GM21526 (cell line): ENCODE results near the gene TMOD2.
A peak's percentile ranks its signal among the peaks of the same experiment; 100 is the strongest.

Experiments used
- ATAC-seq: cut with Tn5 transposase; IDR thresholded peaks from one replicate; pipeline ENCODE4 v1.9.1; 2021; ENCODE audit warnings: moderate library complexity; ENCODE audit not compliant: unreplicated experiment, low FRiP score

TMOD2 gene

GRCh38 chr15:51750792-51751696, at the start of gene TMOD2:
Gene TMOD2 (plus strand): TSS chr15:51751597. CDS start chr15:51766442, 14,845 bp downstream.
- peak; percentile 60 for ATAC-seq

- no peak for ATAC-seq
Observed at GRCh38 chr15:51702710-51703109, 48.7 kb upstream of the TMOD2 start.

GRCh38 chr15:51706291-51706690, 45.1 kb upstream of the TMOD2 start:
- ATAC-seq: no peak

- no peak for ATAC-seq
Observed at GRCh38 chr15:51706926-51707608, 44.3 kb upstream of the TMOD2 start.

GRCh38 chr15:51708013-51708412, 43.4 kb upstream of the TMOD2 start:
- no peak for ATAC-seq

GRCh38 chr15:51709031-51709430, 42.4 kb upstream of the TMOD2 start:
- no peak for ATAC-seq

GRCh38 chr15:51714162-51714561, 37.2 kb upstream of the TMOD2 start:
- no peak for ATAC-seq

GRCh38 chr15:51714911-51715310, 36.5 kb upstream of the TMOD2 start:
- ATAC-seq: no peak

- ATAC-seq: no peak
Observed at GRCh38 chr15:51718219-51718618, 33.2 kb upstream of the TMOD2 start.

- no peak for ATAC-seq
Observed at GRCh38 chr15:51718746-51719145, 32.7 kb upstream of the TMOD2 start.

GRCh38 chr15:51720201-51720995, 31.0 kb upstream of the TMOD2 start:
- no peak for ATAC-seq

- ATAC-seq: no peak
Observed at GRCh38 chr15:51721199-51721960, 30.0 kb upstream of the TMOD2 start.

GRCh38 chr15:51724199-51724598, 27.2 kb upstream of the TMOD2 start:
- no peak for ATAC-seq

GRCh38 chr15:51724673-51725072, 26.7 kb upstream of the TMOD2 start:
- ATAC-seq: no peak

GRCh38 chr15:51726302-51727073, 24.9 kb upstream of the TMOD2 start:
- no peak for ATAC-seq

GRCh38 chr15:51727141-51727897, 24.1 kb upstream of the TMOD2 start:
- ATAC-seq: no peak

GRCh38 chr15:51731549-51732267, 19.7 kb upstream of the TMOD2 start:
- peak; percentile 46 for ATAC-seq

GRCh38 chr15:51732646-51733045, 18.8 kb upstream of the TMOD2 start:
- ATAC-seq: no peak
